ENCODE results near the gene METTL22.

METTL22 gene

GRCh38 chr16:8632675-8633182 lies 11.2 kb downstream of the METTL22 start:
- DNase-seq (ENCODE audit: low read depth) = no peak

GRCh38 chr16:8634991-8635736 lies 13.7 kb downstream of the METTL22 start:
- no peak for DNase-seq (ENCODE audit: low read depth)

- no peak for DNase-seq (ENCODE audit: low read depth)
Observed at GRCh38 chr16:8639694-8640093, 18.2 kb downstream of the METTL22 start.

- DNase-seq (ENCODE audit: low read depth) = no peak
Observed at GRCh38 chr16:8641671-8642070, 20.2 kb downstream of the METTL22 start.

- no peak for DNase-seq (ENCODE audit: low read depth)
Observed at GRCh38 chr16:8642146-8642545, 20.6 kb downstream of the METTL22 start.

- DNase-seq (ENCODE audit: low read depth) = no peak
Observed at GRCh38 chr16:8644211-8645140, 23.0 kb downstream of the METTL22 start.

GRCh38 chr16:8645141-8645521 lies 23.6 kb downstream of the METTL22 start:
- no peak for DNase-seq (ENCODE audit: low read depth)

GRCh38 chr16:8645831-8646230 lies 24.3 kb downstream of the METTL22 start:
- no peak for DNase-seq (ENCODE audit: low read depth)

GRCh38 chr16:8646326-8647053 lies 25.0 kb downstream of the METTL22 start:
- DNase-seq (ENCODE audit: low read depth) = no peak

GRCh38 chr16:8647721-8648318 lies 26.3 kb downstream of the METTL22 start:
- DNase-seq (ENCODE audit: low read depth) = no peak

- no peak for DNase-seq (ENCODE audit: low read depth)
Observed at GRCh38 chr16:8648877-8649276, 27.4 kb downstream of the METTL22 start.

GRCh38 chr16:8649829-8650554 lies 28.5 kb downstream of the METTL22 start:
- DNase-seq (ENCODE audit: low read depth) = no peak

- peak; percentile 1 for DNase-seq (ENCODE audit: low read depth)
Observed at GRCh38 chr16:8651958-8652357, 30.5 kb downstream of the METTL22 start.

- DNase-seq (ENCODE audit: low read depth) = peak; percentile 3
Observed at GRCh38 chr16:8655184-8655717, 33.8 kb downstream of the METTL22 start.

GRCh38 chr16:8656376-8656775 lies 34.9 kb downstream of the METTL22 start:
- no peak for DNase-seq (ENCODE audit: low read depth)

- peak; percentile 19 for DNase-seq (ENCODE audit: low read depth)
Observed at GRCh38 chr16:8660841-8661301, 39.4 kb downstream of the METTL22 start.

GRCh38 chr16:8661703-8662102 lies 40.2 kb downstream of the METTL22 start:
- no peak for DNase-seq (ENCODE audit: low read depth)

- DNase-seq (ENCODE audit: low read depth) = no peak
Observed at GRCh38 chr16:8663192-8664089, 41.9 kb downstream of the METTL22 start.

- DNase-seq (ENCODE audit: low read depth) = no peak
Observed at GRCh38 chr16:8665529-8665928, 44.0 kb downstream of the METTL22 start.

- DNase-seq (ENCODE audit: low read depth) = no peak
Observed at GRCh38 chr16:8667492-8667891, 46.0 kb downstream of the METTL22 start.
